Chondrocyte (in vitro differentiated cells): ENCODE measurements around the gene CDSN. TPM values are rescaled to one million over a fixed set of nuclear protein-coding genes. Genes with fewer than 3 reads are reported as not detected.
"Not testable (repeated sequence)": the region's sequence is repeated elsewhere in the genome, so short reads cannot be mapped to it uniquely, and the experiment has no call there.

Experiments used
- DNase-seq: peaks from one replicate; pipeline ENCODE4 v3.0.0; 2021; ENCODE audit warnings: mixed read lengths, low spot score
- H3K27ac Mint-ChIP-seq: one replicate; pipeline ENCODE4 v1.8.0; 2021; ENCODE audit warnings: mild to moderate bottlenecking, moderate library complexity, mixed read lengths; ENCODE audit not compliant: unreplicated experiment
- H3K27me3 Mint-ChIP-seq: 2 replicates; pipeline ENCODE4 v1.8.0; 2021; ENCODE audit warnings: low read depth, mixed read lengths
- H3K36me3 Mint-ChIP-seq: 2 replicates; pipeline ENCODE4 v1.8.0; 2021; ENCODE audit warnings: low read depth, mixed read lengths
- H3K4me1 Mint-ChIP-seq: 2 replicates; pipeline ENCODE4 v1.8.0; 2021; ENCODE audit warnings: low read depth, mild to moderate bottlenecking, mixed read lengths
- H3K4me3 Mint-ChIP-seq: one replicate; pipeline ENCODE4 v1.8.0; 2021; ENCODE audit warnings: mild to moderate bottlenecking, moderate library complexity, mixed read lengths; ENCODE audit not compliant: unreplicated experiment
- H3K9me3 Mint-ChIP-seq: 2 replicates; pipeline ENCODE4 v1.8.0; 2021; ENCODE audit warnings: low read depth, mixed read lengths
- CTCF ChIP-seq: fragments of 200-600 bp; sonication (generic); IDR thresholded peaks from 2 replicates; pipeline ENCODE4 v1.5.0; 2021; ENCODE audit warnings: antibody characterized with exemption, mild to moderate bottlenecking, moderate library complexity
- long read RNA-seq: library from polyadenylated mRNA; stranded (forward); transcript quantifications from one replicate; pipeline ENCODE4 v2.0.0, GENCODE V29; 2021
- total RNA-seq: library from RNA; stranded (reverse); gene quantifications from 3 replicates; pipeline ENCODE4 v1.2.1, GENCODE V29; 2021

Gene CDSN, protein sequence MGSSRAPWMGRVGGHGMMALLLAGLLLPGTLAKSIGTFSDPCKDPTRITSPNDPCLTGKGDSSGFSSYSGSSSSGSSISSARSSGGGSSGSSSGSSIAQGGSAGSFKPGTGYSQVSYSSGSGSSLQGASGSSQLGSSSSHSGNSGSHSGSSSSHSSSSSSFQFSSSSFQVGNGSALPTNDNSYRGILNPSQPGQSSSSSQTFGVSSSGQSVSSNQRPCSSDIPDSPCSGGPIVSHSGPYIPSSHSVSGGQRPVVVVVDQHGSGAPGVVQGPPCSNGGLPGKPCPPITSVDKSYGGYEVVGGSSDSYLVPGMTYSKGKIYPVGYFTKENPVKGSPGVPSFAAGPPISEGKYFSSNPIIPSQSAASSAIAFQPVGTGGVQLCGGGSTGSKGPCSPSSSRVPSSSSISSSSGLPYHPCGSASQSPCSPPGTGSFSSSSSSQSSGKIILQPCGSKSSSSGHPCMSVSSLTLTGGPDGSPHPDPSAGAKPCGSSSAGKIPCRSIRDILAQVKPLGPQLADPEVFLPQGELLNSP
- 0.12 TPM in 1 of 3 replicates, not detected in the others for total RNA-seq
- long read RNA-seq, partial matches to known transcripts = 0 of 2 reads
- long read RNA-seq, other reads (novel, unspliced or antisense) = 2 of 2 reads

GRCh38 chr6:31120151-31120915 is at the start of gene CDSN:
Gene CDSN (minus strand): TSS chr6:31120446. CDS start chr6:31120419, 27 bp downstream.
- H3K9me3 Mint-ChIP-seq = no peaks in the 10 kb centered on the region
- TF ChIP-seq CTCF = no peak

DNA sequence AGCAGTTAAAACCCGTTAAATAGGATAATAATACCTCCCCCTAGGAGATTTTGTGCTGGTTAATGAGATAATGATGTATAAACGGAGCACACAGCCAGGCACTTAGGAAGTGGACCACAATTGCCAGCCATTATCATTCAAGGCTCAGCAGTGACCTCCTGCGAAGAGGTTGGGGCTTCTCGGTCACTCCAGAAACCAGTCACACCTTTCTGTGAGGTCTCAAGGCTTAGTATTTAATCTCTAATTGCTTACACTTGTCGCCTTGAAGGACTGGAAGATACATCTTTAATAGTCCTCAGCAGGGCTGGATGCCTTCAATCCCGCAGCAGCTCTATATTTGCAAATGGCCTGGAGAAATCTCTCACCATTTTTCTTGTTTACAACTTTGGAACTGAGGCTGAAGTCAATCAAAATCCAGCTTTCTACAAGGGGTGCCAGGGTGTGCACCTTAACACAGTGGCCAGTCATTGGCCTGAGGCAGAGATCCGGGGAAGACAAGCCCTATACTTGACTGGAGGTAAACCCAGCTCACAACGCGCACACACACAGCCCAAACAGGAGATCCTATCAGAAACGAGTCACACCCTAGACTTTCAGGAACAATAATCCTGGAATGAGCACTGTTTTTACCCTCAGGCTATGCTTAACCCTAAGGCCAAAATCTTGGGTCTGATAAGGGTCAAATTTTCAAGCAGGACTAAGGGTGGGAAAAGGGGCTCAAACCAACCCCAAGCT is 49.0 kb upstream of the CDSN start:
- Mint-ChIP-seq H3K27ac (no peak overlapping the region), H3K9me3 (no peaks in the 10 kb centered on the region), H3K27me3 (no peaks in the 10 kb centered on the region), H3K4me1 (no peaks in the 10 kb centered on the region), H3K4me3 (no peak overlapping the region), H3K36me3 (no peaks in the 10 kb centered on the region)
- TF ChIP-seq CTCF = no peak
- no peak for DNase-seq

More at GRCh38 chr6:31120151-31120915, at the start of gene CDSN:
- H3K36me3 Mint-ChIP-seq = no peaks in the 10 kb centered on the region
- peaks cover 52% of the 10 kb centered on the region for H3K4me1 Mint-ChIP-seq
- H3K27ac Mint-ChIP-seq = no peak within 1 kb of the TSS
- DNase-seq = no peak
- H3K4me3 Mint-ChIP-seq = no peak within 1 kb of the TSS
- no peaks in the 10 kb centered on the region for H3K27me3 Mint-ChIP-seq

- Mint-ChIP-seq H3K4me3 (no peak overlapping the region), H3K27ac (no peak overlapping the region)
- no peak for TF ChIP-seq CTCF
These were observed 48.4 kb upstream of the CDSN start for GRCh38 chr6:31168606-31169005.

GRCh38 chr6:31165986-31166385 is 45.7 kb upstream of the CDSN start:
- Mint-ChIP-seq H3K4me1 (no peaks in the 10 kb centered on the region), H3K9me3 (no peaks in the 10 kb centered on the region), H3K27ac (no peak overlapping the region), H3K27me3 (no peaks in the 10 kb centered on the region), H3K36me3 (no peaks in the 10 kb centered on the region), H3K4me3 (no peak overlapping the region)
- no peak for TF ChIP-seq CTCF
- DNase-seq = no peak

More at GRCh38 chr6:31168606-31169005, 48.4 kb upstream of the CDSN start:
- H3K9me3 Mint-ChIP-seq = no peaks in the 10 kb centered on the region
- no peaks in the 10 kb centered on the region for H3K36me3 Mint-ChIP-seq
- H3K4me1 Mint-ChIP-seq = no peaks in the 10 kb centered on the region
- H3K27me3 Mint-ChIP-seq = no peaks in the 10 kb centered on the region
- no peak for DNase-seq

DNA sequence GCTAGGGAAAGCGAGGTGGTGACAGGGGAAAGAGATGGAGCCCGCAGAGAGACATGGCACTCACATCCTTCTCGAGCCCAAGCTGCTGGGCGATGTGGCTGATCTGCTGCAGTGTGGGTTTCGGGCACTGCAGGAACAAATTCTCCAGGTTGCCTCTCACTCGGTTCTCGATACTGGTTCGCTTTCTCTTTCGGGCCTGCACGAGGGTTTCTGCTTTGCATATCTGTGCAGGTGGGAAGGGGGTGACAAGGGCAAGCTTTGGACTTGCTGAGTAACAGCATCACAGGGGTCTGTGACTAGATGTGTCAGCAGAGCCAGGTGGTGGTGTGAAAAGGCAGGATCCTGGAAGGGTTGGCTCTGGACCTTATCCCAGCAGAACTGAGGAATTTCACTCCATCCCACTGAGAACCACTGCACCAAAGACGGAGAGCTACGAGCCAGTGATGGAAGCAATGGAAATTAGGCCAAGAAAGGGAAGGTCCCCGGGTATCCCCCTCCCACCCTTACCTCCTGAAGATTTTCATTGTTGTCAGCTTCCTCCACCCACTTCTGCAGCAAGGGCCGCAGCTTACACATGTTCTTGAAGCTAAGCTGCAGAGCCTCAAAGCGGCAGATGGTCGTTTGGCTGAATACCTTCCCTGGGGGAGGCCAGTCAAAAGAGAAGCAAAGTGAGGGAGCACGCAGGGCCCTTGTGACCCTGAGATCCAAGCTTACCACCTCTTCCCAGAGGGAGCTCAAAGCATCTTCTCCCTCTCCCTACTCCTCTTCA is 45.0 kb upstream of the CDSN start:
- not testable (repeated sequence) for H3K36me3 Mint-ChIP-seq, DNase-seq, H3K4me3 Mint-ChIP-seq

GRCh38 chr6:31164475-31165063 is 44.3 kb upstream of the CDSN start:
- H3K4me1 Mint-ChIP-seq, DNase-seq, H3K36me3 Mint-ChIP-seq, H3K9me3 Mint-ChIP-seq, H3K27ac Mint-ChIP-seq, H3K27me3 Mint-ChIP-seq, H3K4me3 Mint-ChIP-seq: not testable (repeated sequence)

More for the DNA sequence above, 45.0 kb upstream of the CDSN start:
- not testable (repeated sequence) for H3K27me3 Mint-ChIP-seq, H3K27ac Mint-ChIP-seq, H3K9me3 Mint-ChIP-seq, H3K4me1 Mint-ChIP-seq
